HepG2 (cell line): ENCODE measurements around the gene ELK1. TPM values are rescaled to one million over a fixed set of nuclear protein-coding genes. Genes with fewer than 3 reads are reported as not detected.

Experiments used
- ATAC-seq: fragments of 200-7000 bp; cut with Tn5 transposase; 3 replicates; pipeline ENCODE4 v1.9.1; 2020; ENCODE audit warnings: mild to moderate bottlenecking, moderate library complexity
- BruUV-seq: library from RNA; stranded (reverse); fragments of 400-500 nt; replicated peaks from 2 replicates; lab custom pipeline; 2021; lab: Mats Ljungman, UMichigan
- CTCF ChIA-PET: fragments of 300-600 bp; formaldehyde crosslinking; extraction: SDS; loops from one replicate; lab custom pipeline; 2021; ENCODE audit warnings: low total read pairs, inconsistent platforms, low intra/inter-chr PET ratio; lab: Yijun Ruan, JAX
- POLR2A ChIA-PET: fragments of 350-600 bp; sonication (Branson Sonifier 250); formaldehyde crosslinking; loops from one replicate; lab custom pipeline; 2020; ENCODE audit warnings: antibody characterized with exemption, inconsistent platforms; lab: Yijun Ruan, JAX
- DNase-seq: peaks from one replicate; pipeline ENCODE4 v3.0.0-alpha.2; 2015; ENCODE audit warnings: low spot score
- FAIRE-seq: peaks from 3 replicates; lab custom pipeline; 2011; peaks lifted over from hg19 to GRCh38; lab: Jason Lieb, UNC
- H2AFZ ChIP-seq: one replicate; pipeline ENCODE4 v1.6.1; 2011; ENCODE audit warnings: low read length, inconsistent platforms
- H3K27ac ChIP-seq: fragments of 300-600 bp; 3 replicates; pipeline ENCODE4 v1.8.0; 2011; ENCODE audit warnings: mixed run types, mild to moderate bottlenecking, mixed read lengths, low read length, inconsistent platforms; ENCODE audit not compliant: insufficient read depth; ENCODE audit errors: extremely low read length
- H3K27me3 ChIP-seq, 2 experiments: fragments of 200-600 bp in 1 of 2; 2 replicates in 1 of 2; 3 replicates in 1 of 2; pipeline versions ENCODE4 v1.6.0 to v1.8.0; 2011; ENCODE audit warnings: low read length in 2 of 2, mild to moderate bottlenecking in 2 of 2, moderate library complexity in 2 of 2, inconsistent platforms in 1 of 2; ENCODE audit not compliant: insufficient read depth in 2 of 2, control insufficient read depth in 1 of 2
- H3K36me3 ChIP-seq, 2 experiments: fragments of 200-600 bp in 1 of 2; replicated peaks in 1 of 2; 2 replicates in 1 of 2; 3 replicates in 1 of 2; pipeline versions ENCODE4 v1.5.1 to v1.8.0; 2011; ENCODE audit warnings: low read length in 2 of 2, inconsistent platforms in 1 of 2; ENCODE audit not compliant: insufficient read depth in 2 of 2, control insufficient read depth in 1 of 2
- H3K4me1 ChIP-seq: 2 replicates; pipeline ENCODE4 v1.5.1; 2012; ENCODE audit warnings: low read length, inconsistent platforms; ENCODE audit not compliant: insufficient read depth
- H3K4me2 ChIP-seq: 2 replicates; pipeline ENCODE4 v1.6.0; 2011; ENCODE audit warnings: low read depth, low read length, inconsistent platforms
- H3K4me3 ChIP-seq, 3 experiments: fragments of 200-600 bp in 1 of 3; sonication (generic), shearing (Covaris generic) in 1 of 3; replicated peaks in 1 of 3; 2 replicates each; pipeline ENCODE4 v1.5.1; 2011 to 2016; ENCODE audit warnings: low read length in 3 of 3, inconsistent platforms in 2 of 3, low read depth in 2 of 3, mild to moderate bottlenecking in 2 of 3, control low read depth in 1 of 3, mixed read lengths in 1 of 3; ENCODE audit not compliant: insufficient read depth in 1 of 3
- H3K79me2 ChIP-seq: one replicate; pipeline ENCODE4 v1.6.1; 2011; ENCODE audit warnings: low read length, inconsistent platforms; ENCODE audit not compliant: insufficient read depth
- H3K9ac ChIP-seq: 2 replicates; pipeline ENCODE4 v1.6.0; 2011; ENCODE audit warnings: mild to moderate bottlenecking, low read depth, low read length, inconsistent platforms; ENCODE audit not compliant: insufficient read depth
- H3K9me3 ChIP-seq: 2 replicates; pipeline ENCODE4 v1.5.1; 2012; ENCODE audit warnings: mild to moderate bottlenecking, low read length
- H4K20me1 ChIP-seq: 2 replicates; pipeline ENCODE4 v1.6.0; 2011; ENCODE audit warnings: inconsistent platforms, mild to moderate bottlenecking, low read length, moderate library complexity; ENCODE audit not compliant: insufficient read depth
- KDM3A ChIP-seq: IDR thresholded peaks from 2 replicates; pipeline ENCODE4 v1.6.1; 2018; ENCODE audit warnings: low read depth, missing compliant biosample characterization
- KLF12 ChIP-seq: sonication (generic); formaldehyde crosslinking; IDR thresholded peaks from 2 replicates; pipeline ENCODE4 v1.4.0; 2020; ENCODE audit warnings: missing genetic modification reagents, borderline replicate concordance
- MAF1 ChIP-seq: sonication (generic); formaldehyde crosslinking; IDR thresholded peaks from 2 replicates; pipeline ENCODE4 v1.5.0; 2020; ENCODE audit warnings: missing genetic modification reagents, borderline replicate concordance
- PTBP1 ChIP-seq: fragments of 200-400 bp; formaldehyde crosslinking; IDR thresholded peaks from 2 replicates; pipeline ENCODE4 v1.6.1; 2018; ENCODE audit warnings: low read length, low read depth; ENCODE audit not compliant: poor library complexity, severe bottlenecking
- SKI ChIP-seq: fragments of 450-650 bp; IDR thresholded peaks from one replicate; pipeline ENCODE4 v1.6.1; 2018; ENCODE audit warnings: mild to moderate bottlenecking; ENCODE audit not compliant: partially characterized antibody
- SP4 ChIP-seq: sonication (generic); formaldehyde crosslinking; IDR thresholded peaks from 2 replicates; pipeline ENCODE4 v1.8.1; 2023; ENCODE audit warnings: mild to moderate bottlenecking, missing genetic modification reagents
- ZNF766 ChIP-seq: sonication (generic); formaldehyde crosslinking; IDR thresholded peaks from 2 replicates; pipeline ENCODE4 v1.5.0; 2020; ENCODE audit warnings: missing genetic modification reagents, borderline replicate concordance
- ZNF792 ChIP-seq: IDR thresholded peaks from 2 replicates; pipeline ENCODE4 v1.6.1; 2016
- WGBS: methylation state at CpG from one replicate; pipeline ENCODE4 v1.1.6; 2017; ENCODE audit warnings: low lambda C conversion rate; 5-methylcytosine and 5-hydroxymethylcytosine counted together
- in situ Hi-C: cut with HindIII; loops from 2 replicates; pipeline ENCODE4 v1.10.0; 2017; ENCODE audit warnings: low pct_unique_long_range_greater_than_20kb; ENCODE audit not compliant: extremely low pct_ligation_motif_present
- intact Hi-C: fragments of 100-400 bp; cut with micrococcal nuclease; formaldehyde crosslinking; loops from one replicate; pipeline ENCODE4 v1.10.0; 2022; ENCODE audit not compliant: unreplicated experiment
- polyA plus RNA-seq, 8 experiments: library from polyadenylated mRNA; depleted of rRNA in 3 of 8; stranded (reverse) in 7 of 8; unstranded in 1 of 8; fragments of >200 nt; fragmentation: Illumina TruSeq in 4 of 8; extraction: Trizol in 4 of 8; gene quantifications; 2 replicates each; pipeline versions ENCODE4 v1.2.1 to v1.2.3, GENCODE V29; 2011 to 2016; ENCODE audit warnings: low read depth in 4 of 8, missing spikeins in 1 of 8, mixed read lengths in 1 of 8; ENCODE audit not compliant: insufficient read depth in 1 of 8
- total RNA-seq, 5 experiments: library from RNA; depleted of rRNA; stranded (reverse); fragments of >200 nt; fragmentation: Illumina TruSeq; extraction: Trizol; gene quantifications; 2 replicates each; pipeline ENCODE4 v1.2.3, GENCODE V29; 2016; ENCODE audit warnings: low read depth in 1 of 5
- TF ChIP-seq, protein P1 (sequence below): sonication (generic); formaldehyde crosslinking; IDR thresholded peaks from 2 replicates; pipeline ENCODE4 v1.4.0; 2020; ENCODE audit warnings: missing genetic modification reagents

The ELK1 gene
- total and polyA plus RNA-seq, 2 of the 13 experiments (the other 11 are each of a cell fraction or from before 2014, with no cell fraction given): 4.3 to 7.2 TPM

DNA sequence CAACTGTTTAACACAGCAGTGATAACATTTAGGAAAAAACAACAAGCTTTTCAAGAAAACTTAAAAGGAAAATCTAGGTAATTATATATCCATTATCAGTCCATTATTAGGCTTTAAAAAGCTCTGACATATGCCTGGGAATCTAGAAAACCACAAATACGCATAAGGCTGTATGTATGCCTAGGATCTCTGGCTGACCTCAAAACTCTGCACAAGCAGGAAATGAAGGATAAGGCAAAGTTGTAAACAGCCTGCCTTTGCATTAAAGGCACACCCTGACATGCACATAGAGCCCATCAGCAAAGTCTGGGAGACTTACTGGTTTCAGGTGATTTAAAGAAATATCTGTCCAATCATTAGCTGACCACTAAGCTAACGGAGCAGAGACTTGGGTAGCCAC, 54.1 kb downstream of the ELK1 start:
- Histone ChIP-seq H3K4me3 (no peak overlapping the region), H3K27ac (no peak overlapping the region), H3K27me3 (no peaks in the 10 kb centered on the region), H3K79me2 (no peaks in the 10 kb centered on the region), H3K4me1 (no peaks in the 10 kb centered on the region), H3K36me3 (no peaks in the 10 kb centered on the region), H3K4me2 (no peak overlapping the region), H2AFZ (no peak overlapping the region), H3K9ac (no peak overlapping the region), H4K20me1 (no peaks in the 10 kb centered on the region), H3K9me3 (no peaks in the 10 kb centered on the region)
- ChIA-PET CTCF (no interaction called here), POLR2A (no interaction called here)
- DNase-seq (no peak), FAIRE-seq (no peak), ATAC-seq (no peak)
- WGBS: 0% methylated on average over 2 of the region's 2 CpGs
- intact Hi-C loops: no loop called here
- TF ChIP-seq SKI: no peak
- TF ChIP-seq PTBP1: no peak
- no peak for TF ChIP-seq KLF12
- TF ChIP-seq ZNF766 (CRISPR knock-in tag): no peak
- TF ChIP-seq ZNF792 (CRISPR knock-in tag): no peak
- no peak for TF ChIP-seq MAF1 (CRISPR knock-in tag)
- TF ChIP-seq, protein P1, sequence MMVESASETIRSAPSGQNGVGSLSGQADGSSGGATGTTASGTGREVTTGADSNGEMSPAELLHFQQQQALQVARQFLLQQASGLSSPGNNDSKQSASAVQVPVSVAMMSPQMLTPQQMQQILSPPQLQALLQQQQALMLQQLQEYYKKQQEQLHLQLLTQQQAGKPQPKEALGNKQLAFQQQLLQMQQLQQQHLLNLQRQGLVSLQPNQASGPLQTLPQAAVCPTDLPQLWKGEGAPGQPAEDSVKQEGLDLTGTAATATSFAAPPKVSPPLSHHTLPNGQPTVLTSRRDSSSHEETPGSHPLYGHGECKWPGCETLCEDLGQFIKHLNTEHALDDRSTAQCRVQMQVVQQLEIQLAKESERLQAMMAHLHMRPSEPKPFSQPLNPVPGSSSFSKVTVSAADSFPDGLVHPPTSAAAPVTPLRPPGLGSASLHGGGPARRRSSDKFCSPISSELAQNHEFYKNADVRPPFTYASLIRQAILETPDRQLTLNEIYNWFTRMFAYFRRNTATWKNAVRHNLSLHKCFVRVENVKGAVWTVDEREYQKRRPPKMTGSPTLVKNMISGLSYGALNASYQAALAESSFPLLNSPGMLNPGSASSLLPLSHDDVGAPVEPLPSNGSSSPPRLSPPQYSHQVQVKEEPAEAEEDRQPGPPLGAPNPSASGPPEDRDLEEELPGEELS (CRISPR knock-in tag): no peak
- no peak for TF ChIP-seq SP4 (CRISPR knock-in tag)
- TF ChIP-seq KDM3A (CRISPR knock-in tag): no peak
- no TSS peak for BruUV-seq
- in situ Hi-C loops: no loop called here
